Hematopoietic multipotent progenitor cell treated with erythropoietin and hydrocortisone succinate and interleukin-3 and kit ligand, for 8 days (in vitro differentiated cells): ENCODE measurements around the gene ZCCHC4.

Source experiments
- DNase-seq: peaks from one replicate; pipeline ENCODE4 v3.0.0-alpha.2; 2015

The ZCCHC4 gene

DNA sequence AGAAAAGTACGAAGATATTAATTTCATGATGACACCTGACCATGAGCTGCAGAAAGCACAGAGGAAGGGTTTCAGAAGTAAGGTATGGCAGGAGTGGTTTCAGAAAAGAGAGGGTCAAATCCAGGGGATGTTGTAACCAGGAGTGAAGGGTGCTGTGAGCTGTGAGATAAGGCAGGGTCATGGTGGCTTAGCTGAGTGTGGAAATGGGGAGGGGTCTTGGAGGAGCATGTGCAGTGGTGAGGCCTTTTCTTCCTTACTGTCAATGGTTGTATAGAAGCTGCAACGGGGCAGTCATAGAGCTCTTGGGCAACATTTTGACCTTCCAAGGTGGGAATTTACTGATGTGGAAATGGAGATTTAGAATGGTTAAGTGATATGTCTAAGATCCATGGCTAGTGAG, 67.0 kb downstream of the ZCCHC4 start:
- DNase-seq, result no peak

DNA sequence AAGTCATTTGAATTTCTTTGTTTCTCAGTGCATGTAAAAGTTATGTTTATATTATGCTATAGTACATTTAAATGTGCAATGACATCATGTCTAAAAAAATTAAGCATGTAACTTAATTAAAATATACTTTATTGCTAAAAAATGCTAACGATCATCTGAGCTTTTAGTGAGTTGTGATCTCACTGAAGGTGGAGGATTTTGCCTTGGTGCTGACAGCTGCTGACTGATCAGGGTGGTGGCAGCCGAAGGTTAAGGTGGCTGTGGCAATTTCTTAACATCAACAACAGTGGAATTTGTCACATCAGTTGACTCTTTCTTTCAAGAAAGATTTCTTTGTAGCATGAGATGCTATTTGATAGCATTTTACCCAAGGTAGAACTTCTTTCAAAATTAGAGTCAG, 71.1 kb downstream of the ZCCHC4 start:
- no peak for DNase-seq

DNA sequence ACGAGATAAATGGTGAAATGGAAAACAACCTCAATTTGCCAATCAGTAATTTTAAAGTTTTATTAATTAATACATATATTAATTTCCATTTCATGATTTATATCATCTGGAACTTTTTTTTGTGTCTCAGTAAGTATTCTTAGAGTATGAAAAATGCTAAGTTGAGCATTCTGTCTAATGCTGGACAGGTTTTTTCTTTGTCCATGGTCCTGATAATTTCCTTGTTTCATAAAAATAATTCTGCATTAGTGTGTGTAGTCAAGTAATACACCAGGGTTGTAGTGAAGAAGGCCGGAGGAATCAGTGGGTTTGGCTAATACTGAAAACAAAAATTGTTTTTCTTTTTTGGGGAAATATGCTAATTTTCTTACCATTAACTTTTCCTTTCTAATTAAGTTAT, 74.4 kb downstream of the ZCCHC4 start:
- DNase-seq, result no peak

DNA sequence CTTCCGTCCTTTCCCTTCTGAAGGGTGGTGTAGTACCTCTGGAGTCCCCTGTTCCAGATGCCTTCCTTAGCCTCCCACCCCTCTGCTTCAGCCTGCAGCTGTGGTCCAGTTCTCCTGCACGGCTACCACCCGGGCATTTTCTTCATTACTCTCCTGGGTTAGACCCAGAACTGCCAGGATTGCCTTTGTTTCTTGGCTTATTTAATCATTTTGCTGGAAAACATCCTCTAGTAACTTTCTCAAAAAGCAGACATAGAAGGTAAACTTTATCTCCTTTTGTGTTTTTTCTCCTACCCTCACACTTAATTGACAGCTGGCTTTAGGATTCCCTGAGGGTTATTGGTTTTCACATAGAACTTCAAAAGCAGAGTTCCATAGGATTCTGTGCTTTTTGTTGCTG, 84.7 kb downstream of the ZCCHC4 start:
- no peak for DNase-seq

DNA sequence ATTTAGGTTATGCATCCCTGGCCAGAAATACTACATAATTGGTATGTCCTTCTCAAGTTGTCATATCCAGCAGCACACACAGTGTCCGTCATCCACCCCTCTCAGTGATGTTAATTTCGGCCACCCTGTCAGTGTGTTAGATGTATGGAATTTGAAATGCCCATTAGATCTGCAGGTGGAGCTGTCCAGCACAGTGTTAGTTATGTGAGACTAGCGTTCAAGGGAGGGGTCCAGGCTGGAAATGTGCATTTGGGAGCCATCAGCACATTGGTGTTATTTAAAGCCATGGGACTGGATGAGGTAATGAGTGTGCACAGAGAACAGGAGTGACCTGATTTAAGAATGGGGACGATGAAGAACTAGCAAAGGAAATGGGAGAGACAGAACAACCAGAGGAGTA, 86.9 kb downstream of the ZCCHC4 start:
- DNase-seq, result no peak

DNA sequence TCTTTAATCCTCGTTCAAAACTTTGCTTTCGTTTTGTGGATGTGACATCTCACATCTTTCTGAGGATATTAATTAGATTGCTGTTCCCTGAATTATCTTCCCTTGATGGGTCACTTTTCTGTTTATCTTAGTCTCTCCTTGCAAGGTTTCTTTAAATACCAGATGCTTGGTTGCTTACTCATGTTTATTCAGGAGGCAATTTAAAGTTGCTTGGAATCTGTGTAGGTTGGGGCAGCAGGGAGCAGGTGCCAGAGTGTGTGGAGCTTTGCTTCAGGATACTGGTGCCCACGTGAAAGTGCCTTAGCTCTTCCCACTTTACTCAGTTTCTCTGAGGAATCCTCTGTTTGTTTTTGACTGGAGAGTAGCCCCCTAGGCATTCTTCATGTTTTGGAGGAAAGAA, 88.5 kb downstream of the ZCCHC4 start:
- DNase-seq, result no peak

DNA sequence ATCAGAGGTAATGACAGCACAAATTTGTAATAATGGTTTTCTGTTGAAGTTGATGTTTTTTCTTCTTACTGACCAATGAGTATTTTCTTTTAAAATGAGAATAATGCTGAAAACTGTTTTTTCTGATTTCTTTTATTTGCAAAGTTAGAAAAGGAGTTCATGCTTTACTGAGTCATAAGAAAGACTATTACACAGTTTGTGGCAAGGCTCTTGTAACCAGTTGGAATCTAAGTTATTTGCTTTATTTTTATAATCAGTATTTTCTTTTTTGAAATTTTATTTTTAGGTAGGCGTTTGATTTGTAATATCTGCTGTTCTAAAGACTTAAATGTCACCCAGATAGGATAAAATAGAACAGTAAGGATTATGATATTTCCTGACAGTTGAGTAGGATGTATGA, 89.9 kb downstream of the ZCCHC4 start:
- no peak for DNase-seq

DNA sequence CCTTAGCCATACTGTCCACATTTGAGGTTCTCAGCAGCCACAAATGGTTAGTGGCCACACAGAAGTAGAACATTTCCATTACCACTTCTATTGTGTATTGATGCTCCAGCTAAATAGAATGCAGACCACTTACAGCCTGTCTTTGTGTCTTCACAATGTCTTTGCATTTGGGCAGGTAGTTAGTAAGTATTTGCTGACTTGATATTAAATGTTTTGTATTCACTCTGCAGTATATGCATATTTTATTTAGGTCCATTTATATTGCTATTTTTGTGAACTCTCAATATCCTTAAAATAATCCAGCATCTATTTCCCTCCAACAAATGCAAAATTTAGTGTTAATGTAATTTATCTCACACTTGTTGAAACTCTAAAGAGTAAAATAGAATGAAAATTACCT, 91.1 kb downstream of the ZCCHC4 start:
- no peak for DNase-seq

DNA sequence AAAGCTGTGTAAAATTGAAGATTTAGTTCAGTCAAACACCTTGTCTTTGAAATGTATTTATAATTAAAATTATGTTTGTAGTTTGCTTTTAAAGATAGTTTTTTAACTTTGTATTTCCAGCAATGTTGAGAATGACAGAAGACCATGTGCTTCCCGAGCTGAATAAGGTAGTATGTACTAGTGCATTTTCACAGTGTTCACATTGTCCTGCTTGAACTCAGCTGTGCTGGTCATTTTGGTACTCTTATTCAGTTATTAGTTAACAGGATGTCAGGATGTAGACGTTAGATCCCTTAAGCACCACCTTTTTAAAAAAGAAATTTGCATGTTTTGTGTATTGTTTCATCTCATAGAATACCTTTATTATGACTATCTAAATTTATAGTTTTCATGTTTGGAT, 92.9 kb downstream of the ZCCHC4 start:
- no peak for DNase-seq

DNA sequence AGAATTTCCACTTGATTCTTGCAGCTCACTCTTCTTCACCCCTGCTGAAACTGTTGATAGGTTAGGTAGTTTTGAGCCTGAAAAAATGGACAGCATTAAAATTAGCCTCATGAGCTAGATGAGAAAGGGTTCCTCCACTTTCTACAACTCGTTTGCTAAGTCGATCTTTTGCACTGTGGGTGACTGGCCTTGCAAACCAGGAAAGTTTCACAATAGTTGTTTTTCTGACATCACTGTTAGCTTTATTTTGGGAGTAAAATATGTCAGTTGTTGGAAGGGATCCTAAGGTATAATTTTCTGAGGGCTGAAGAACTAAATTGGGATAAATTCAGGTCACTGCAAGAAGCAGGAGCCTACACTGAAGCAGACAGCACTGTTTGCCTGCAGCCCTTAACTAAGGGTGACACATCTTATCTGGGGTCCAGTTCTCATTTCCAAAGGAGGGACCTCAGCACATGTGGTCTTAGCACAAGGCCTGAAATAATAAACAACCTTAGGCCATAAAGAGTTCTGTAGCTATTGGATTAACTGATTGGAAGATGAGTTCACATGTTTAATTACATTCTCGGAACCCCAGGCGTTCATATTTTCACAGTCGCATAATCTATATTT, 93.6 kb downstream of the ZCCHC4 start:
- no peak for DNase-seq

DNA sequence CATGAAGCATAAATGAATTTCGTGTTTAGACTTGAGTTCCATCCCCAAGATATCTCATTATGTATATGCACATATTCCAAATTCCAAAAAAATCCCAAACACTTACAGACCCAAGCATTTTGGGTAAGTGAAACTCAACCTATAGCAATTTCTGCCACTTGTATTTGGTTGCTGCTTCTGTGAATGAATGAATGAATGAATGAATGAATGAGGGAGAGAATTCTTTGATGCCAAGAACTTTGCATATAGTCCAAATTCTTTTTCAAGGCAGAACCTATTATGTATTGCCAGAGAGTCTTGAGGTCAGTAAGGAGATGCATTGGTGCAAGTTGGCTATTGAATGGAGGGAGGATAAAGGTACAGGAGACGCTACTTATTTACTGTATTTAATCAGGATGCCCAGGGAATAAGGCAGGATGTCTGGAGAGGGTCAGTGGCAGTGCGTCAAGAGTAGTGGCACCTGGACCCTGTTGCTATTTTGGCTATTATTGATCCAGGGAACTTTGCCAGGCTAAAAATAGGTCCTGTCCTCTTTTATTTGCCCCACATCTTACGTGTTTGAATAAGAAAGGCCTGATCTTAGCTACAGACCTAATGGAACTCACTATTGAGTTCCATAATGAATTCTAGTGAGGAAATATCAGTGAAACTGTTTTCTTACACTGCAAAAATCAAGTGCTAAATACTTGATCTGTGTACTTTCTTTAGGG, 98.4 kb downstream of the ZCCHC4 start:
- no peak for DNase-seq

DNA sequence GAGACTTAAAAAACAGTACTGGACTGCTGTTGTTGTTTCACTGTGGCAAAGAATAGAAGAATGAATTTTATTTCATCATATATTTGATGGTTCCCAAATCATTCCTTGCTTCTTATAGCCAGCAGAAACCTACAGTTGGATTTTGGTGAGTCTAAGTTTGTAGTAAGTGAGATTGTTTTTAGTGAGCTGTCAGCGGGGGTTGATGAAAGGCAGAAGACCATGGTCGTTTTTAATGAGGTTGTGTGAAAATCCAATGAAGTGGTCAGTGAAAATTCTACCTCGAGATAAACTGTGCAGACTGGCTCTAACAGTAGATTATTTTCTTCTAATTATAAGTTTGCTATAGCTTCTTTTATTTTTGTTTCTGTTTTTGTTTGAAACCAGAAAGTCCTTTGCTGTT, 100.7 kb downstream of the ZCCHC4 start:
- no peak for DNase-seq

DNA sequence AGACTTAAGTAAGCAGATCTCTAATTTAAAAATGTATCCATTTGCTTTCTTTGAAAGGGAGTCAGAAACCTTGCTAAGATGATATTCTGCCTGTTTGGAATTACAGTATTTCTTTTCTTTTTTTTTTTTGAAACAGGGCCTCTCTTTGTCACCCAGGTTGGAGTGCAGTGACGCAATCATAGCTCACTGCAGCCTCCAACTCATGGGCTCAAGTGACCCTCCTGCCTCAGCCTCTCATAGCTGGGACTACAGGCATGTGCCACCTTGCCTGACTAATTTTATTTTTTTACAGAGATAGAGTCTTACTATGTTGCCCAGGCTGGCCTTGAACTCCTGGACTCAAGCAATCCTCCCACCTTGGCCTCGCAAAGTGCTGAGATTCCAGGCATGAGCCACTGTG, 104.4 kb downstream of the ZCCHC4 start:
- no peak for DNase-seq
